Astrocyte (in vitro differentiated cells and primary cell): ENCODE measurements around the gene TMOD1. TPM values are rescaled to one million over a fixed set of nuclear protein-coding genes. Genes with fewer than 3 reads are reported as not detected.

Experiments
- DNase-seq: peaks from one replicate; pipeline ENCODE4 v3.0.0-alpha.2; 2010; ENCODE audit warnings: low read depth
- FAIRE-seq: peaks from 2 replicates; lab custom pipeline; 2011; peaks lifted over from hg19 to GRCh38; lab: Jason Lieb, UNC
- H2AFZ ChIP-seq: 2 replicates; pipeline ENCODE4 v1.6.0; 2012; ENCODE audit warnings: low read depth, low read length, inconsistent platforms
- H3K27ac ChIP-seq: 2 replicates; pipeline ENCODE4 v1.5.1; 2011; ENCODE audit warnings: low read depth, low read length, inconsistent platforms
- H3K27me3 ChIP-seq: 2 replicates; pipeline ENCODE4 v1.6.0; 2011; ENCODE audit warnings: low read length, inconsistent platforms; ENCODE audit not compliant: insufficient read depth
- H3K36me3 ChIP-seq: 2 replicates; pipeline ENCODE4 v1.5.1; 2011; ENCODE audit warnings: low read length, inconsistent platforms; ENCODE audit not compliant: insufficient read depth
- H3K4me1 ChIP-seq: 2 replicates; pipeline ENCODE4 v1.5.1; 2011; ENCODE audit warnings: low read length, inconsistent platforms; ENCODE audit not compliant: insufficient read depth
- H3K4me2 ChIP-seq: 2 replicates; pipeline ENCODE4 v1.6.0; 2012; ENCODE audit warnings: low read length, inconsistent platforms
- H3K4me3 ChIP-seq: 2 replicates; pipeline ENCODE4 v1.5.1; 2011; ENCODE audit warnings: low read depth, mild to moderate bottlenecking, low read length, inconsistent platforms; ENCODE audit not compliant: insufficient read depth
- H3K79me2 ChIP-seq: 2 replicates; pipeline ENCODE4 v1.6.0; 2012; ENCODE audit warnings: mild to moderate bottlenecking, low read length, inconsistent platforms; ENCODE audit not compliant: insufficient read depth
- H3K9ac ChIP-seq: 2 replicates; pipeline ENCODE4 v1.6.0; 2012; ENCODE audit warnings: mild to moderate bottlenecking, low read length, inconsistent platforms
- H3K9me3 ChIP-seq: 2 replicates; pipeline ENCODE4 v1.5.1; 2012; ENCODE audit warnings: low read depth, mild to moderate bottlenecking, low read length, inconsistent platforms; ENCODE audit not compliant: insufficient read depth
- H4K20me1 ChIP-seq: 2 replicates; pipeline ENCODE4 v1.6.0; 2012; ENCODE audit warnings: low read length, inconsistent platforms; ENCODE audit not compliant: insufficient read depth
- H3K27ac Mint-ChIP-seq: one replicate; pipeline ENCODE4 v1.8.0; 2021; ENCODE audit warnings: mild to moderate bottlenecking, mixed read lengths; ENCODE audit not compliant: unreplicated experiment
- H3K27me3 Mint-ChIP-seq: one replicate; pipeline ENCODE4 v1.8.0; 2021; ENCODE audit warnings: low read depth, mixed read lengths; ENCODE audit not compliant: unreplicated experiment
- H3K36me3 Mint-ChIP-seq: one replicate; pipeline ENCODE4 v1.8.0; 2021; ENCODE audit warnings: low read depth, mixed read lengths; ENCODE audit not compliant: unreplicated experiment
- H3K4me1 Mint-ChIP-seq: one replicate; pipeline ENCODE4 v1.8.0; 2021; ENCODE audit warnings: low read depth, mixed read lengths; ENCODE audit not compliant: unreplicated experiment
- H3K4me3 Mint-ChIP-seq: one replicate; pipeline ENCODE4 v1.8.0; 2021; ENCODE audit warnings: mild to moderate bottlenecking, moderate library complexity, mixed read lengths; ENCODE audit not compliant: unreplicated experiment
- H3K9me3 Mint-ChIP-seq: one replicate; pipeline ENCODE4 v1.8.0; 2021; ENCODE audit warnings: mild to moderate bottlenecking, mixed read lengths; ENCODE audit not compliant: unreplicated experiment
- CTCF ChIP-seq: IDR thresholded peaks from 2 replicates; pipeline ENCODE4 v1.5.1; 2011; ENCODE audit warnings: low read depth, mild to moderate bottlenecking, inconsistent platforms, low read length, moderate library complexity; ENCODE audit not compliant: insufficient read depth
- EZH2 ChIP-seq: IDR thresholded peaks from 2 replicates; pipeline ENCODE4 v1.6.1; 2012; ENCODE audit warnings: mild to moderate bottlenecking, low read length, inconsistent platforms; ENCODE audit not compliant: insufficient read depth
- total RNA-seq: library from RNA; stranded (reverse); gene quantifications from 2 replicates; pipeline ENCODE4 v1.2.1, GENCODE V29; 2021

TMOD1 gene
- total RNA-seq, 1 donor from 2014 or later = 0.48 TPM

DNA sequence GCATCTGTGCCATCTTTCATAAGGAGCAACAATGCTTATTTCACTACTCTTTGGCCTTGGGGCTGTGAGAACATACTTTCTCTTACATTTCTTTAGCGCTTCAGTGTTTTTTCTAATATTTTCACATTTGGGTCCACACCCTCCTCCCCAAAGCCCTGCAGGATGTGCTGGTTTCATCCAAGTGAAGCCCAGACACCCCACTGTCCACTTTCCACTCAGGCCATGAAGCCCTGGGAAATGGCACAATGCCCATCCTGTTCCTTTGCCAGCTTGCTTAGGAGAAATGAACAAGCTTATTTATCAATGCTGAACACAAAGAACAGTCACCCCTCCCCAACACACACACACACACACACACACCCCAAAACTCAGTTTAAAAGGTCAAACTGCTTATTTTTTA is 17.3 kb upstream of the TMOD1 start:
- FAIRE-seq = no peak
- Mint-ChIP-seq H3K27ac (no peak overlapping the region), H3K27me3 (no peaks in the 10 kb centered on the region), H3K4me1 (no peaks in the 10 kb centered on the region), H3K9me3 (peaks cover 3% of the 10 kb centered on the region), H3K4me3 (no peak overlapping the region), H3K36me3 (peaks cover 29% of the 10 kb centered on the region)
- Histone ChIP-seq H3K4me1 (no peaks in the 10 kb centered on the region), H3K9ac (no peak overlapping the region), H3K9me3 (no peaks in the 10 kb centered on the region), H4K20me1 (no peaks in the 10 kb centered on the region), H3K36me3 (no peaks in the 10 kb centered on the region), H3K27ac (no peak overlapping the region), H3K79me2 (no peaks in the 10 kb centered on the region), H2AFZ (no peak overlapping the region), H3K27me3 (no peaks in the 10 kb centered on the region), H3K4me3 (no peak overlapping the region), H3K4me2 (no peak overlapping the region)
- no peak for TF ChIP-seq EZH2
- TF ChIP-seq CTCF = no peak
- DNase-seq = no peak

DNA sequence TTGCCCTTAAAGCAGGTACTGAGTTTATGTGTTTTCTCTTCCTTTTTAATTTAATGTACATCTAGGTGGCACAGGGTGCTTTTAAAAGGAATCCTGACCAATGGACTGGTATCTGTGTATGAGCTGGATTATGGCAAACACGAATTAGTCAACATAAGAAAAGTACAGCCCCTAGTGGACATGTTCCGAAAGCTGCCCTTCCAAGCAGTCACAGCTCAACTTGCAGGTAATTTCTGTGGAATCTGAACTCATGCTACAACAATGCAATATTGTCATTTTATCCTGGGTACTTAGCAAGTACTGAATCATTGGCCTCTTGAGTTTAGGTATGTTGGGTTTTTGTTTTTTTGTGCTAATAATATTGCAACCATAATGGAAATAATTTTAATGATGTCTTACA is 14.4 kb upstream of the TMOD1 start:
- Histone ChIP-seq H3K36me3 (no peaks in the 10 kb centered on the region), H3K4me2 (no peak overlapping the region), H3K27me3 (no peaks in the 10 kb centered on the region), H3K9me3 (no peaks in the 10 kb centered on the region), H4K20me1 (no peaks in the 10 kb centered on the region), H3K4me1 (no peaks in the 10 kb centered on the region), H3K9ac (no peak overlapping the region), H3K27ac (no peak overlapping the region), H2AFZ (no peak overlapping the region), H3K4me3 (no peak overlapping the region), H3K79me2 (no peaks in the 10 kb centered on the region)
- Mint-ChIP-seq H3K27ac (no peak overlapping the region), H3K36me3 (peaks cover 28% of the 10 kb centered on the region), H3K27me3 (no peaks in the 10 kb centered on the region), H3K4me1 (no peaks in the 10 kb centered on the region), H3K9me3 (peaks cover 3% of the 10 kb centered on the region), H3K4me3 (no peak overlapping the region)
- TF ChIP-seq EZH2 (no peak), CTCF (peak; percentile 44)
- DNase-seq (peak; percentile 10), FAIRE-seq (no peak)

DNA sequence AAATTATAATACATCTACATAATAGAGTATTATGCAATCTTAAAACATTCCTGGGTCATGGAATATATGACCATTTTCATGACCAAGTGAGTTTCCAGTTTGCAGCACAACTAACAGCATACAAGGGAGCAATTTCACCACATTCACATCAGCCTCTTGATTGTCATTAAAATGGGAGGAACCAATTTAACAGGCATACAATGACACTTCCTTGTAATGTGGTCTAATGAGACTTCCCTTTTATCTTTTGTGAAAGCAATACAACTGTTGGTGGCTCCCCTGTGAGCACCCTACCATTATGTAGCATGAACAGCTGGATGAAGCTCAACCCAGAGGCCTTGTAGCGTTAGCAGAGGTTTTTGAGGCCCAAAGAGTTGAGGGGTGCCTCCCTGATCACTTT is 13.6 kb upstream of the TMOD1 start:
- DNase-seq (no peak), FAIRE-seq (no peak)
- no peak overlapping the region for H2AFZ ChIP-seq
- no peaks in the 10 kb centered on the region for H3K27me3 ChIP-seq
- Mint-ChIP-seq H3K4me1 (no peaks in the 10 kb centered on the region), H3K4me3 (no peak overlapping the region), H3K9me3 (peaks cover 3% of the 10 kb centered on the region), H3K36me3 (peaks cover 26% of the 10 kb centered on the region), H3K27me3 (no peaks in the 10 kb centered on the region), H3K27ac (no peak overlapping the region)
- no peak overlapping the region for H3K9ac ChIP-seq
- H4K20me1 ChIP-seq = no peaks in the 10 kb centered on the region
- H3K4me1 ChIP-seq = no peaks in the 10 kb centered on the region
- TF ChIP-seq CTCF = no peak
- TF ChIP-seq EZH2 = no peak
- H3K79me2 ChIP-seq = no peaks in the 10 kb centered on the region
- H3K4me3 ChIP-seq = no peak overlapping the region
- H3K36me3 ChIP-seq = no peaks in the 10 kb centered on the region
- no peaks in the 10 kb centered on the region for H3K9me3 ChIP-seq
- H3K27ac ChIP-seq = no peak overlapping the region
- no peak overlapping the region for H3K4me2 ChIP-seq
